Sigmoid colon (tissue), 7 donors: ENCODE measurements around the gene FUT9. TPM values are rescaled to one million over a fixed set of nuclear protein-coding genes. Genes with fewer than 3 reads are reported as not detected.

Experiments
- DNase-seq: peaks from one replicate; pipeline ENCODE4 v3.0.0-alpha.2; 2019
- H3K27ac ChIP-seq, 4 donors: fragments of 200-600 bp; sonication (generic); one replicate each; pipeline ENCODE4 v1.5.1; 2016 to 2019; ENCODE audit warnings: mild to moderate bottlenecking in 1 of 4
- H3K27me3 ChIP-seq, 3 donors: fragments of 200-600 bp; sonication (generic); one replicate each; pipeline ENCODE4 v1.5.1; 2019; ENCODE audit warnings: mild to moderate bottlenecking in 1 of 3
- H3K36me3 ChIP-seq, 4 donors: fragments of 200-600 bp; sonication (generic); one replicate each; pipeline ENCODE4 v1.5.1; 2016 to 2019
- H3K4me1 ChIP-seq, 4 donors: fragments of 200-600 bp; sonication (generic); one replicate each; pipeline ENCODE4 v1.5.1; 2017 to 2019
- H3K4me3 ChIP-seq, 4 donors: fragments of 200-600 bp; sonication (generic); one replicate each; pipeline ENCODE4 v1.5.1; 2017 to 2019; ENCODE audit warnings: mild to moderate bottlenecking in 2 of 4, moderate library complexity in 1 of 4
- H3K9me3 ChIP-seq, 4 donors: fragments of 200-600 bp in 3 of 4; sonication (generic) in 3 of 4; one replicate each; pipeline versions ENCODE4 v1.5.1 to v1.6.1; 2013 to 2019
- CTCF ChIP-seq, 4 experiments: fragments of 450-650 bp in 3 of 4; fragments of 200-600 bp in 1 of 4; IDR thresholded peaks; one replicate each; pipeline ENCODE4 v1.5.1; 2016 to 2019; ENCODE audit warnings: antibody characterized with exemption in 4 of 4, mild to moderate bottlenecking in 3 of 4, moderate library complexity in 2 of 4
- EP300 ChIP-seq, 4 donors: sonication (generic); formaldehyde crosslinking; IDR thresholded peaks; one replicate each; pipeline ENCODE4 v1.6.1; 2017; ENCODE audit warnings: antibody characterized with exemption in 4 of 4
- POLR2A ChIP-seq, 2 donors: fragments of 450-650 bp; IDR thresholded peaks; one replicate each; pipeline ENCODE4 v1.6.1; 2016; ENCODE audit warnings: antibody characterized with exemption in 2 of 2, mild to moderate bottlenecking in 2 of 2, moderate library complexity in 2 of 2
- POLR2AphosphoS5 ChIP-seq, 4 donors: sonication (generic); formaldehyde crosslinking; IDR thresholded peaks; one replicate each; pipeline ENCODE4 v1.6.1; 2017; ENCODE audit warnings: antibody characterized with exemption in 4 of 4
- WGBS, 2 donors: extraction: QIAGEN DNeasy Blood & Tissue Kit; methylation state at CpG; one replicate each; pipeline ENCODE4 v1.1.7; 2013; 5-methylcytosine and 5-hydroxymethylcytosine counted together
- intact Hi-C: fragments of 100-400 bp; cut with DNase I; formaldehyde crosslinking; loops from one replicate; pipeline ENCODE4 v1.15.1; 2023
- polyA plus RNA-seq, 3 donors: library from polyadenylated mRNA; stranded (reverse); fragments of 200-250 nt; gene quantifications; one replicate each; pipeline ENCODE4 v1.2.3, GENCODE V29; 2013
- total RNA-seq, 4 donors: library from RNA; depleted of rRNA; stranded (reverse); fragments of >200 nt; gene quantifications; one replicate each; pipeline ENCODE4 v1.1.0, GENCODE V29; 2016
- donor health status: healthy with polysubstance abuse.
- donor health status: Bipolar disorder and iron deficiency.
- donor health status: healthy.

Gene FUT9
- total and polyA plus RNA-seq, 7 donors: 0.01 to 2.1 (median 0.55) TPM; not detected in 2

- intact Hi-C loops: no loop called here
- no peak for DNase-seq
- H3K4me1 ChIP-seq: no peaks in the 10 kb centered on the region
Observed at GRCh38 chr6:96002912-96003311, 12.9 kb upstream of the FUT9 start.

GRCh38 chr6:96007663-96008062 lies 8.1 kb upstream of the FUT9 start:
- Histone ChIP-seq H3K27ac (no peak overlapping the region), H3K36me3 (no peaks in the 10 kb centered on the region), H3K4me3 (no peak overlapping the region), H3K9me3 (no peaks in the 10 kb centered on the region), H3K4me1 (no peaks in the 10 kb centered on the region), H3K27me3 (no peaks in the 10 kb centered on the region)
- 14 to 49% methylated on average over 2 of the region's 2 CpGs for WGBS, 2 donors
- no peak for TF ChIP-seq CTCF (IDR thresholded peaks at IDR 0.05)
- TF ChIP-seq POLR2AphosphoS5 (IDR thresholded peaks at IDR 0.05): no peak
- no peak for TF ChIP-seq POLR2A (IDR thresholded peaks at IDR 0.05)
- no peak for TF ChIP-seq EP300 (IDR thresholded peaks at IDR 0.05)
- intact Hi-C loops: no loop called here
- DNase-seq: no peak

More at GRCh38 chr6:96002912-96003311, 12.9 kb upstream of the FUT9 start:
- Histone ChIP-seq H3K27ac (no peak overlapping the region), H3K27me3 (no peaks in the 10 kb centered on the region), H3K4me3 (no peak overlapping the region), H3K36me3 (no peaks in the 10 kb centered on the region), H3K9me3 (no peaks in the 10 kb centered on the region)
- 85 to 87% methylated on average over 5 of the region's 5 CpGs for WGBS, 2 donors
- TF ChIP-seq CTCF (IDR thresholded peaks at IDR 0.05): no peak
- TF ChIP-seq POLR2A (IDR thresholded peaks at IDR 0.05): no peak
- TF ChIP-seq EP300 (IDR thresholded peaks at IDR 0.05): no peak
- TF ChIP-seq POLR2AphosphoS5 (IDR thresholded peaks at IDR 0.05): no peak

GRCh38 chr6:96013531-96013930 lies 2.2 kb upstream of the FUT9 start:
- Histone ChIP-seq H3K4me3 (no peak overlapping the region), H3K36me3 (no peaks in the 10 kb centered on the region), H3K27ac (no peak overlapping the region), H3K4me1 (peaks cover 0 to 14% (median 0%) of the 10 kb centered on the region in 4 donors), H3K27me3 (peaks cover 0 to 18% (median 0%) of the 10 kb centered on the region in 3 donors), H3K9me3 (no peaks in the 10 kb centered on the region)
- intact Hi-C loops: no loop called here
- 31 to 63% methylated on average over 3 of the region's 3 CpGs for WGBS, 2 donors
- no peak for TF ChIP-seq EP300 (IDR thresholded peaks at IDR 0.05)
- DNase-seq: no peak

DNA sequence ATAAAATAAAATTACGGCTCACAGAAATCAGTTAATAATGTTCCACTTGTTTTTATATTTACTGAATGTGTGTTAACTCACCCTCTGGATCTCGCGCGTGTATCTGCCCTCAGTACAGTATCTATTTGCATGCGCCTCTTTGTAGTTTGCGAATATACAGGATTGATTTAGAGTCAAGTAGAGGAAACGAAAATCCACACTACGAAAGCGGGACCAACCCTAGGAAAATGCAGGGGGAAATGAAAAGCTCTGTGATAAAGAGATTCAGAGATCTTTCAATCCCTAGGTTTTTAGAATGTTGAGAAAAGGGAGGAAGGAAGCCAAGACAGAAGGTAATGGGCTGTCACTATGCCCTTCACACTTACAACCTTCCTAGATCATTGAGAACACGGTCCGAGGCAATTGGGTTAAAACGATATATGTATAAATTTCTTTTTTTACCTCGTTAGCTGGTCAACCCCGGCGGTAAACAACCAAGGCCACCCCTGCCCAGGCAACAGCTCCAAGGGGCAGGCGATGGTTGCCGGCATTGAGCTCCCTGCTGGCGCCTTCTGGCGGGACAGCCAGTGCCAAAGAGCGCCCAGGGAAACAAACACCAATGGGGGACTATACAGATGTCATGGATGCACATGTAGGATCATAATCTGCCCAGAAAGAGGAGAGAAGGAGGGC lies 792 bp upstream of the FUT9 start:
- no peaks in the 10 kb centered on the region for H3K9me3 ChIP-seq
- H3K4me1 ChIP-seq: peaks cover 0 to 14% (median 0%) of the 10 kb centered on the region in 4 donors
- WGBS, 2 donors: 14 to 23% methylated on average over 20 of the region's 20 CpGs
- no peaks in the 10 kb centered on the region for H3K36me3 ChIP-seq
- intact Hi-C loops: no loop called here
- peak overlapping the region; percentile 35 to 54 (median 50) for H3K4me3 ChIP-seq
- no peak for DNase-seq
- no peak for TF ChIP-seq POLR2AphosphoS5 (IDR thresholded peaks at IDR 0.05)
- no peak for TF ChIP-seq EP300 (IDR thresholded peaks at IDR 0.05)
- TF ChIP-seq CTCF (IDR thresholded peaks at IDR 0.05): no peak
- no peak for TF ChIP-seq POLR2A (IDR thresholded peaks at IDR 0.05)
- H3K27ac ChIP-seq: peak overlapping the region in 3 of 4 donors; percentile 21 to 65 (median 34)
- H3K27me3 ChIP-seq: peaks cover 0 to 18% (median 0%) of the 10 kb centered on the region in 3 donors

DNA sequence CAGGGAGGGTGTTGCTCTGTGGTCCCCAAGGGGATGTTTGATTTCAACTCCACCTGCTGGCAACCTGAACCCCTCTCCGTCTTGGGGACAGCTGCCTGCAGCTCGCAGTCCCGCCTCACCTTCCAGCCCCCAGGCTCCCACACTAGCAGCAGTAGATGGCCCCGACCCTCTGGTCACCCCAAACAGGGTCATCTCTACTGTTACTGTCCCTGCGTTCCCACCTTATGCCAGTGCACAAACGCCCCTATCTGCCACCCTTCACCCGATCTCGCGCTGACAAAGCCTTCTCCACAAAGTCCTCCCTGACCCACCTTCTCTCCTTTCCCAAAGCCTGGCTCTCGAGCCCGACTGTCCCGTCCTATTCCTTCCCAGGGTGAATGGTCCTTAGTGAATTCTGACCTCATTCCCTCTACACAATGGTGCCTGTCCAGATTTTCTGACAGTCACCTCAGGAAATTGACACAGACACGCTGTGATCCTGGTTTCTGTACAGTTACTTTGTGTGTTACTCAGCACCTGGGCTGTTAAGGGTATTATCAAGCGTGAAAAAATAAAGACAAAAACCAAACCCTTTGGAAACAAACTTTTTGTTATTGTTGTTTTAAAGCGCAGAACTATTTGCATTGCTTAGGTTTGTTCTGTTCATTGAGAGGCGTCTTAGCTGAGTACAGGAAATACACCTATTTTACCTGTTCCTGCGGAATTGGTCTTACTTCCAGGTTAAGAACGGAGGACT lies 728 bp downstream of the FUT9 start:
- peaks cover 0 to 14% (median 0%) of the 10 kb centered on the region in 4 donors for H3K4me1 ChIP-seq
- no peak for DNase-seq
- peaks cover 0 to 18% (median 0%) of the 10 kb centered on the region in 3 donors for H3K27me3 ChIP-seq
- H3K27ac ChIP-seq: peak overlapping the region in 1 of 4 donors; percentile 65
- TF ChIP-seq CTCF (IDR thresholded peaks at IDR 0.05) (no peak), EP300 (IDR thresholded peaks at IDR 0.05) (no peak), POLR2AphosphoS5 (IDR thresholded peaks at IDR 0.05) (no peak), POLR2A (IDR thresholded peaks at IDR 0.05) (no peak)
- H3K36me3 ChIP-seq: no peaks in the 10 kb centered on the region
- intact Hi-C loops: no loop called here
- H3K9me3 ChIP-seq: no peaks in the 10 kb centered on the region
- WGBS, 2 donors: 9 to 13% methylated on average over 18 of the region's 18 CpGs
- peak overlapping the region; percentile 35 to 54 (median 50) for H3K4me3 ChIP-seq
